GM12878 (cell line): ENCODE measurements around the gene HS3ST1. TPM values are rescaled to one million over a fixed set of nuclear protein-coding genes. Genes with fewer than 3 reads are reported as not detected.

ENCODE experiments used
- ATAC-seq: fragments of 200-7000 bp; cut with Tn5 transposase; 3 replicates; pipeline ENCODE4 v1.9.1; 2020; ENCODE audit warnings: mild to moderate bottlenecking, moderate library complexity
- BruUV-seq: library from RNA; stranded (reverse); fragments of 400-500 nt; replicated peaks from 2 replicates; lab custom pipeline; 2021; lab: Mats Ljungman, UMichigan
- CTCF ChIA-PET: fragments of 300-600 bp; sonication (Branson Sonifier 250); formaldehyde crosslinking; extraction: SDS; loops from one replicate; lab custom pipeline; 2021; ENCODE audit warnings: inconsistent platforms; lab: Yijun Ruan, JAX
- POLR2A ChIA-PET: fragments of 350-600 bp; formaldehyde crosslinking; extraction: SDS; loops from one replicate; lab custom pipeline; 2021; ENCODE audit warnings: inconsistent platforms; lab: Charles Lee
- RAD21 ChIA-PET: fragments of 300-600 bp; sonication (Branson Sonifier 250); formaldehyde crosslinking; loops from one replicate; lab custom pipeline; 2023; ENCODE audit warnings: antibody characterized with exemption; ENCODE audit not compliant: unreplicated experiment; lab: Charles Lee
- SMC1A ChIA-PET: fragments of 300-600 bp; sonication (Branson Sonifier 250); formaldehyde crosslinking; loops from one replicate; lab custom pipeline; 2023; ENCODE audit not compliant: unreplicated experiment, uncharacterized antibody; lab: Charles Lee
- DNase-seq: peaks from one replicate; pipeline ENCODE4 v3.0.0-alpha.2; 2011; ENCODE audit warnings: low read depth, low spot score
- FAIRE-seq: peaks from 3 replicates; lab custom pipeline; 2011; peaks lifted over from hg19 to GRCh38; lab: Jason Lieb, UNC
- H2AFZ ChIP-seq: 2 replicates; pipeline ENCODE4 v1.6.0; 2011; ENCODE audit warnings: low read depth, low read length, control low read depth; ENCODE audit not compliant: control insufficient read depth
- H3K27ac ChIP-seq: 2 replicates; pipeline ENCODE4 v1.5.1; 2011; ENCODE audit warnings: control low read depth; ENCODE audit not compliant: control insufficient read depth, insufficient read depth
- H3K27me3 ChIP-seq, 2 experiments: replicated peaks in 1 of 2; 2 replicates each; pipeline versions ENCODE4 v1.6.0 to v1.6.1; 2011; ENCODE audit warnings: low read length in 1 of 2; ENCODE audit not compliant: control insufficient read depth in 2 of 2, insufficient read depth in 2 of 2
- H3K36me3 ChIP-seq, 2 experiments: 2 replicates each; pipeline ENCODE4 v1.5.1; 2011; ENCODE audit warnings: low read length in 1 of 2; ENCODE audit not compliant: control insufficient read depth in 2 of 2, insufficient read depth in 2 of 2
- H3K4me1 ChIP-seq: 2 replicates; pipeline ENCODE4 v1.6.1; 2011; ENCODE audit warnings: mild to moderate bottlenecking, low read length, moderate library complexity, mixed read lengths; ENCODE audit not compliant: control insufficient read depth, insufficient read depth
- H3K4me2 ChIP-seq: 2 replicates; pipeline ENCODE4 v1.6.0; 2011; ENCODE audit warnings: control low read depth; ENCODE audit not compliant: control insufficient read depth, insufficient read depth
- H3K4me3 ChIP-seq: fragments of 200-600 bp; sonication (generic); 2 replicates; pipeline ENCODE4 v1.5.1; 2016
- H3K79me2 ChIP-seq: 2 replicates; pipeline ENCODE4 v1.6.0; 2011; ENCODE audit warnings: low read length; ENCODE audit not compliant: control insufficient read depth, insufficient read depth
- H3K9ac ChIP-seq: 2 replicates; pipeline ENCODE4 v1.8.0; 2011; ENCODE audit warnings: low read length, control low read depth, mixed read lengths; ENCODE audit not compliant: control insufficient read depth, insufficient read depth
- H3K9me3 ChIP-seq: replicated peaks from 3 replicates; pipeline ENCODE4 v1.5.1; 2011; ENCODE audit warnings: mild to moderate bottlenecking, low read length; ENCODE audit not compliant: control insufficient read depth, insufficient read depth
- H4K20me1 ChIP-seq: 2 replicates; pipeline ENCODE4 v1.6.0; 2011; ENCODE audit not compliant: control insufficient read depth, insufficient read depth
- CEBPB ChIP-seq, 2 experiments: fragments of 150-350 bp in 1 of 2; IDR thresholded peaks; 2 replicates each; pipeline ENCODE4 v1.6.1; 2012 to 2014; ENCODE audit warnings: low read depth in 2 of 2, low read length in 2 of 2, borderline replicate concordance in 1 of 2, inconsistent platforms in 1 of 2
- DPF2 ChIP-seq: fragments of 450-650 bp; IDR thresholded peaks from 2 replicates; pipeline ENCODE4 v1.6.1; 2017; ENCODE audit warnings: mild to moderate bottlenecking
- FOXK2 ChIP-seq: fragments of 450-650 bp; IDR thresholded peaks from 2 replicates; pipeline ENCODE4 v1.6.1; 2017; ENCODE audit warnings: mild to moderate bottlenecking, moderate library complexity
- IKZF1 ChIP-seq: fragments of 450-650 bp; conservative IDR thresholded peaks from 2 replicates; pipeline ENCODE4 v1.6.1; 2017; ENCODE audit warnings: antibody characterized with exemption, mild to moderate bottlenecking
- JUND ChIP-seq: IDR thresholded peaks from 2 replicates; pipeline ENCODE4 v1.6.1; 2012; ENCODE audit warnings: low read depth, mild to moderate bottlenecking, low read length, improper control_type of control experiment, moderate library complexity
- KAT2A ChIP-seq: conservative IDR thresholded peaks from 2 replicates; pipeline ENCODE4 v1.6.1; 2011; ENCODE audit warnings: low read depth, low read length; ENCODE audit not compliant: control insufficient read depth
- NFYA ChIP-seq: IDR thresholded peaks from 2 replicates; pipeline ENCODE4 v1.6.1; 2011; ENCODE audit warnings: low read depth, mild to moderate bottlenecking, low read length, improper control_type of control experiment, borderline replicate concordance
- NFYB ChIP-seq: IDR thresholded peaks from 2 replicates; pipeline ENCODE4 v1.6.1; 2011; ENCODE audit warnings: low read depth, mild to moderate bottlenecking, low read length, improper control_type of control experiment, moderate library complexity; ENCODE audit not compliant: insufficient read depth
- NR2C2 ChIP-seq: IDR thresholded peaks from 2 replicates; pipeline ENCODE4 v1.6.1; 2011; ENCODE audit warnings: borderline replicate concordance, low read depth; ENCODE audit not compliant: control insufficient read depth, insufficient read length
- NRF1 ChIP-seq: conservative IDR thresholded peaks from 2 replicates; pipeline ENCODE4 v1.6.1; 2011; ENCODE audit warnings: mild to moderate bottlenecking, low read depth, low read length, improper control_type of control experiment
- SP1 ChIP-seq: IDR thresholded peaks from one replicate; pipeline ENCODE4 v1.6.1; 2011; ENCODE audit warnings: low read depth, low read length
- STAT1 ChIP-seq: fragments of 450-650 bp; conservative IDR thresholded peaks from 2 replicates; pipeline ENCODE4 v1.6.1; 2014; ENCODE audit warnings: antibody characterized with exemption, mild to moderate bottlenecking
- TCF7 ChIP-seq: IDR thresholded peaks from 2 replicates; pipeline ENCODE4 v1.6.1; 2014; ENCODE audit warnings: antibody characterized with exemption, borderline replicate concordance
- ZNF207 ChIP-seq: fragments of 450-650 bp; IDR thresholded peaks from 2 replicates; pipeline ENCODE4 v1.6.1; 2014; ENCODE audit warnings: antibody characterized with exemption, mild to moderate bottlenecking, borderline replicate concordance
- WGBS: methylation state at CpG from one replicate; pipeline ENCODE4 v1.1.6; 2016; ENCODE audit warnings: low lambda C conversion rate; ENCODE audit not compliant: insufficient replicate concordance, insufficient coverage; ENCODE audit errors: missing lambda C conversion rate; 5-methylcytosine and 5-hydroxymethylcytosine counted together
- in situ Hi-C: fragments of 300-500 bp; cut with MboI; formaldehyde crosslinking; loops from 9 replicates; pipeline ENCODE4 v1.14.3; 2018; ENCODE audit warnings: mixed read lengths
- intact Hi-C: fragments of 100-400 bp; cut with micrococcal nuclease; formaldehyde crosslinking; loops from one replicate; pipeline ENCODE4 v1.14.2; 2022; ENCODE audit not compliant: unreplicated experiment
- polyA plus RNA-seq, 11 experiments: library from polyadenylated mRNA; depleted of rRNA in 4 of 11; unstranded in 6 of 11; stranded (reverse) in 5 of 11; fragments of >200 nt; fragmentation: Nextera tagmentation in 4 of 11; fragmentation: Illumina TruSeq in 1 of 11; extraction: Ambion mirVana in 4 of 11; extraction: Trizol in 1 of 11; gene quantifications; 1 replicate in 1 of 11; 2 replicates in 10 of 11; pipeline versions ENCODE4 v1.2.1 to v1.2.3, GENCODE V29; 2011 to 2016; ENCODE audit warnings: inconsistent platforms in 2 of 11, missing spikeins in 2 of 11, low read depth in 1 of 11
- total RNA-seq, 4 experiments: library from RNA; depleted of rRNA in 3 of 4; stranded (reverse); fragments of >200 nt in 3 of 4; fragmentation: Illumina TruSeq in 1 of 4; extraction: Trizol in 1 of 4; gene quantifications; 2 replicates each; pipeline versions ENCODE4 v1.2.1 to v1.2.3, GENCODE V29; 2013 to 2021
- TF ChIP-seq, protein P1 (sequence below): IDR thresholded peaks from 2 replicates; pipeline ENCODE4 v1.6.1; 2012; ENCODE audit warnings: low read depth, low read length, improper control_type of control experiment
- TF ChIP-seq, protein P2 (sequence below): fragments of 150-350 bp; IDR thresholded peaks from 2 replicates; pipeline ENCODE4 v1.6.1; 2014; ENCODE audit warnings: mild to moderate bottlenecking, low read depth, low read length

The HS3ST1 gene
- total and polyA plus RNA-seq, 10 of the 15 experiments (the other 5 are each of a cell fraction or from before 2014, with no cell fraction given), result 0.03 to 0.65 (median 0.13) TPM

DNA sequence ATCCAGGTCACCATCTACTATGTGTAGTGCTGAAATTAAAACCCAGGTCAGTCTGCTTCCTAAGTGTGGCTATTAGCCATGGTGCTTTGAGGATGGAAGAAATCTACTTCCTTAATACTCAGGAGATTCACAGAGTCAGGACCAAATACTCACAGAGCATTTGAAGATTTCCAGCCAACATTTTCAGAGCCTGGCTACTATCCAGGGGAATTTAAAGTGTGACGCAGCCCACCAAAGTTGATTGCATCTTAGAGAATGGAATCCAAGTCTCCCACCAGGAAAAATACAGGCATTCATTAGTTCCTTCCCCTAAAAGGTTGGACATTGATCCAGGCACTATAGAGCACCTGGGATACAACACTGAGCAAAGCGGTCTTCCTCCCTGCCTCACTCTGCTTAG is 83.8 kb downstream of the HS3ST1 start:
- ChIA-PET SMC1A (no interaction called here), POLR2A (no interaction called here), RAD21 (no interaction called here), CTCF (no interaction called here)
- TF ChIP-seq JUND (no peak), NR2C2 (no peak), KAT2A (no peak), FOXK2 (no peak), IKZF1 (no peak), TCF7 (no peak)
- TF ChIP-seq, protein P1, sequence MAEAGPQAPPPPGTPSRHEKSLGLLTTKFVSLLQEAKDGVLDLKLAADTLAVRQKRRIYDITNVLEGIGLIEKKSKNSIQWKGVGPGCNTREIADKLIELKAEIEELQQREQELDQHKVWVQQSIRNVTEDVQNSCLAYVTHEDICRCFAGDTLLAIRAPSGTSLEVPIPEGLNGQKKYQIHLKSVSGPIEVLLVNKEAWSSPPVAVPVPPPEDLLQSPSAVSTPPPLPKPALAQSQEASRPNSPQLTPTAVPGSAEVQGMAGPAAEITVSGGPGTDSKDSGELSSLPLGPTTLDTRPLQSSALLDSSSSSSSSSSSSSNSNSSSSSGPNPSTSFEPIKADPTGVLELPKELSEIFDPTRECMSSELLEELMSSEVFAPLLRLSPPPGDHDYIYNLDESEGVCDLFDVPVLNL, result no peak
- Histone ChIP-seq H3K79me2 (no peaks in the 10 kb centered on the region), H3K27ac (no peak overlapping the region), H3K36me3 (no peaks in the 10 kb centered on the region), H3K27me3 (no peaks in the 10 kb centered on the region), H4K20me1 (no peaks in the 10 kb centered on the region), H3K4me1 (peaks cover 8% of the 10 kb centered on the region; the same call in 1 of the 2 replicates), H2AFZ (no peak overlapping the region), H3K4me3 (no peak overlapping the region), H3K9me3 (no peaks in the 10 kb centered on the region), H3K9ac (no peak overlapping the region), H3K4me2 (no peak overlapping the region)
- FAIRE-seq (no peak), DNase-seq (no peak), ATAC-seq (no peak)
- in situ Hi-C loops, result no loop called here
- 87% methylated on average over 2 of the region's 2 CpGs for WGBS
- intact Hi-C loops, result loop anchor here (5.0 kb wide), 1 partner anchor 77 kb away; no protein-coding TSS in a partner anchor
- BruUV-seq, result no TSS peak

DNA sequence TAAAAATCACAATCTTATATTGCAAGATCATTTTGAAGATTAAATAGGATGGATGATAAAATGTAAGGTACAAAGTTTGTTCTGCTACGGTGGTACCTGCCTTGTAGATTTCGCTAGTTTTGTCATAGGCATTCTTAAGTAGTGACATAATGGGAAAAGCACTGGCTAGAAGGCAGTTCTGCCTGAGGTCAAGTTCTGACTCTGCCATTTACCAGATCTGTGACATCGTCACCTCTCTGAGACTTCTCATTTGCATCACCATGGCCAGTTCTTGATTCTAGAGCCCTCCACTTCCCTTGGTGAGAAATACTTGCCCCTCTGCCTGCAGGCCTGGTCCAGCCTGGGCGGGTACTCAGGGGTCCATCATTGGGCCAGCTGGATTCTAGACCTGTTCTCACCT is 85.2 kb downstream of the HS3ST1 start:
- ChIA-PET POLR2A (no interaction called here), CTCF (no interaction called here), RAD21 (no interaction called here), SMC1A (no interaction called here)
- Histone ChIP-seq H3K79me2 (no peaks in the 10 kb centered on the region), H2AFZ (no peak overlapping the region), H3K4me1 (peaks cover 16% of the 10 kb centered on the region), H3K27ac (no peak overlapping the region), H3K27me3 (no peaks in the 10 kb centered on the region), H3K36me3 (no peaks in the 10 kb centered on the region), H4K20me1 (no peaks in the 10 kb centered on the region), H3K9me3 (no peaks in the 10 kb centered on the region), H3K4me2 (no peak overlapping the region), H3K9ac (no peak overlapping the region), H3K4me3 (no peak overlapping the region)
- FAIRE-seq (no peak), ATAC-seq (no peak), DNase-seq (no peak)
- 15% methylated on average over 4 of the region's 4 CpGs for WGBS
- no TSS peak for BruUV-seq
- intact Hi-C loops, result loop anchor here (5.0 kb wide), 1 partner anchor 79 kb away; no protein-coding TSS in a partner anchor
- in situ Hi-C loops, result no loop called here
- TF ChIP-seq STAT1 (no peak), DPF2 (no peak), ZNF207 (no peak), SP1 (no peak), NRF1 (no peak), NFYA (no peak), NFYB (no peak), CEBPB (IDR thresholded peaks at IDR 0.05; ENCODE audit: borderline replicate concordance in 1 of 2, low read depth in 2 of 2, low read length in 2 of 2) (no peak)
- TF ChIP-seq, protein P2, sequence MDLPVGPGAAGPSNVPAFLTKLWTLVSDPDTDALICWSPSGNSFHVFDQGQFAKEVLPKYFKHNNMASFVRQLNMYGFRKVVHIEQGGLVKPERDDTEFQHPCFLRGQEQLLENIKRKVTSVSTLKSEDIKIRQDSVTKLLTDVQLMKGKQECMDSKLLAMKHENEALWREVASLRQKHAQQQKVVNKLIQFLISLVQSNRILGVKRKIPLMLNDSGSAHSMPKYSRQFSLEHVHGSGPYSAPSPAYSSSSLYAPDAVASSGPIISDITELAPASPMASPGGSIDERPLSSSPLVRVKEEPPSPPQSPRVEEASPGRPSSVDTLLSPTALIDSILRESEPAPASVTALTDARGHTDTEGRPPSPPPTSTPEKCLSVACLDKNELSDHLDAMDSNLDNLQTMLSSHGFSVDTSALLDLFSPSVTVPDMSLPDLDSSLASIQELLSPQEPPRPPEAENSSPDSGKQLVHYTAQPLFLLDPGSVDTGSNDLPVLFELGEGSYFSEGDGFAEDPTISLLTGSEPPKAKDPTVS, result no peak
